Measurements from ENCODE around the gene GRIP2. TPM values are rescaled to one million over a fixed set of nuclear protein-coding genes. Genes with fewer than 3 reads are reported as not detected.

GRIP2 gene
- total and polyA plus RNA-seq, 2 donors (not counting 3 experiments of a cell fraction or from before 2014, with no cell fraction given) = not detected

DNA sequence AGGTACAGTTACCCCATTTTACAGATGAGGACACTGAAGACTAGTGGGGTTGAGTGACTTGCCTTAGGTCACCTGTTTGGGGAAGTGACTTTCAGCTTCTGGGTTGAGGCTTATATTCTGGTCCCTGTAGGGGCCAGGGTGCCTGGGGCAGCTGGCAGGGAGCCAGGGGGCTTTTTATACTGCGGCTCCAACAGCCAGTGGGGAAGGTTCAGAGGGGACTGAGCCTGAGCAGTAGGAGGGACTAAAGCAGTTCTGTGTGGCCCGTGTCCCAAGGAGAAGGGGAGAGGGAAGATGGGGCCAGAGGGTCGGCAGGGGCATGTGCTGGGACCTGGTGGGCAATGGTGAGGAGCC lies 100.0 kb downstream of the GRIP2 start:
- Histone ChIP-seq H4K20me1 (replicated peaks; ENCODE audit: control insufficient read depth, extremely low read depth, insufficient read depth, low read length) (no peaks in the 10 kb centered on the region), H2AFZ (ENCODE audit: low read depth, low read length) (no peak overlapping the region), H3K9me1 (replicated peaks; ENCODE audit: control insufficient read depth, extremely low read depth, insufficient read depth, low read length) (no peaks in the 10 kb centered on the region), H3K4me1 (ENCODE audit: control insufficient read depth, extremely low read depth, insufficient read depth, low read length) (peaks cover 48% of the 10 kb centered on the region), H3K36me3 (ENCODE audit: control insufficient read depth in 2 of 2, extremely low read depth in 1 of 2, insufficient read depth in 2 of 2, low read length in 2 of 2) (no peaks in the 10 kb centered on the region), H3K9ac (replicated peaks; ENCODE audit: extremely low read depth, insufficient read depth, low read length) (no peak overlapping the region), H3K27ac (ENCODE audit: insufficient read depth, low read depth, low read length) (no peak overlapping the region), H3K4me2 (ENCODE audit: insufficient read depth, low read length) (no peak overlapping the region), H3K9me3 (replicated peaks; ENCODE audit: control insufficient read depth, insufficient read depth, low read length) (no peaks in the 10 kb centered on the region), H3K79me2 (ENCODE audit: control insufficient read depth, insufficient read depth, low read length) (peaks cover 17% of the 10 kb centered on the region), H3K27me3 (ENCODE audit: control insufficient read depth in 2 of 2, insufficient read depth in 2 of 2, low read length in 2 of 2) (no peaks in the 10 kb centered on the region), H3K4me3 (replicated peaks in 1 of 3; ENCODE audit: insufficient read depth in 1 of 3, low read depth in 1 of 3, low read length in 3 of 3) (no peak overlapping the region)
- TF ChIP-seq MYC (IDR thresholded peaks at IDR 0.05; ENCODE audit: low read depth, low read length) (no peak), POLR2AphosphoS5 (IDR thresholded peaks at IDR 0.05; ENCODE audit: insufficient read depth, low read depth, low read length) (no peak), JUN (IDR thresholded peaks at IDR 0.05; ENCODE audit: borderline replicate concordance, insufficient read depth, insufficient read length, low read depth) (no peak), POLR2A (IDR thresholded peaks at IDR 0.05; ENCODE audit: low read depth, low read length) (no peak), EZH2 (IDR thresholded peaks at IDR 0.05; ENCODE audit: borderline replicate concordance, low read depth, low read length, severe bottlenecking) (no peak), MAX (IDR thresholded peaks at IDR 0.05; ENCODE audit: insufficient read depth, insufficient read length) (no peak), FOS (IDR thresholded peaks at IDR 0.05; ENCODE audit: borderline replicate concordance, insufficient read depth, low read length) (no peak), GATA2 (IDR thresholded peaks at IDR 0.05; ENCODE audit: insufficient read depth, insufficient read length, low read depth, low read length) (no peak)
- TF ChIP-seq, protein P1, sequence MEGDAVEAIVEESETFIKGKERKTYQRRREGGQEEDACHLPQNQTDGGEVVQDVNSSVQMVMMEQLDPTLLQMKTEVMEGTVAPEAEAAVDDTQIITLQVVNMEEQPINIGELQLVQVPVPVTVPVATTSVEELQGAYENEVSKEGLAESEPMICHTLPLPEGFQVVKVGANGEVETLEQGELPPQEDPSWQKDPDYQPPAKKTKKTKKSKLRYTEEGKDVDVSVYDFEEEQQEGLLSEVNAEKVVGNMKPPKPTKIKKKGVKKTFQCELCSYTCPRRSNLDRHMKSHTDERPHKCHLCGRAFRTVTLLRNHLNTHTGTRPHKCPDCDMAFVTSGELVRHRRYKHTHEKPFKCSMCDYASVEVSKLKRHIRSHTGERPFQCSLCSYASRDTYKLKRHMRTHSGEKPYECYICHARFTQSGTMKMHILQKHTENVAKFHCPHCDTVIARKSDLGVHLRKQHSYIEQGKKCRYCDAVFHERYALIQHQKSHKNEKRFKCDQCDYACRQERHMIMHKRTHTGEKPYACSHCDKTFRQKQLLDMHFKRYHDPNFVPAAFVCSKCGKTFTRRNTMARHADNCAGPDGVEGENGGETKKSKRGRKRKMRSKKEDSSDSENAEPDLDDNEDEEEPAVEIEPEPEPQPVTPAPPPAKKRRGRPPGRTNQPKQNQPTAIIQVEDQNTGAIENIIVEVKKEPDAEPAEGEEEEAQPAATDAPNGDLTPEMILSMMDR (IDR thresholded peaks at IDR 0.05; ENCODE audit: extremely low read depth in 1 of 2, insufficient read depth in 1 of 2, low read depth in 1 of 2, low read length in 2 of 2) = no peak
- CTCF ChIA-PET = interaction anchor here (1.2 to 5.4 kb wide), 4 partner anchors 9 to 21 kb away, joined by 4 to 34 read pairs (median 10); no protein-coding TSS in a partner anchor
- DNase-seq (ENCODE audit: low read depth, low spot score) (no peak), FAIRE-seq (no peak)
- POLR2A ChIA-PET = interaction anchor here (3.3 kb wide), 1 partner anchor 12 kb away, joined by 20 read pairs; no protein-coding TSS in a partner anchor
- intact Hi-C loops (cut with micrococcal nuclease) (no loop called here), dilution Hi-C loops (cut with MboI; ENCODE audit: extremely low pct_ligation_motif_present, low sequenced_read_pairs) (no loop called here)
- no TSS peak for BruUV-seq (replicated peaks)

All from endothelial cell of umbilical vein (primary cell).